AG09319 (cell line): Measurements from ENCODE around the gene CAMK2A.

Experiments used
- DNase-seq: peaks from one replicate; pipeline ENCODE4 v3.0.0-alpha.2; 2010; ENCODE audit warnings: low read depth; ENCODE audit errors: extremely low read depth
- CTCF ChIP-seq: IDR thresholded peaks from 2 replicates; pipeline ENCODE4 v1.5.1; 2011; ENCODE audit warnings: low read depth, mild to moderate bottlenecking, inconsistent platforms, low read length, moderate library complexity

CAMK2A gene

GRCh38 chr5:150245808-150246207 is 43.8 kb downstream of the CAMK2A start:
- TF ChIP-seq CTCF: no peak
- no peak for DNase-seq

- no peak for TF ChIP-seq CTCF
- no peak for DNase-seq
These were observed 44.3 kb downstream of the CAMK2A start for GRCh38 chr5:150245111-150245789.

DNA sequence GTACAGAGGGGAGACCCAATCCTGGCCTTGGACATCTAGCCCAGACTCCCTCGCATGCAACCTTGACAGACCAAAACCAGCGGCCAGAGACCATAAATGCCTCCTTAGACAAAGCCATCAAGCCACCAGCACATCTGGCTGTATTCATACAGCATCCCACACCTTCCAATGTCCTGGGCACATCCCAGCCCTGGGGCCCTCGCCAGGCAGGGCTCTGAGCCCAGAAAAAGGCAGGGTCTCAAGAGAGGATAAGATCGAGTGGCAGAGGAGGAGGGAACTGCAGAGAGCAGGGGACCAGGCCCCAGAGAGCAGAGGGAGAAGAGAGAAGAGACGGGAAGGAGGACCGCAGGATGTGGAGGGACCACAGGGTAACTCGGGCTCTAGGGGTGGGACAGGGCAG is 45.4 kb downstream of the CAMK2A start:
- no peak for TF ChIP-seq CTCF
- DNase-seq: no peak

DNA sequence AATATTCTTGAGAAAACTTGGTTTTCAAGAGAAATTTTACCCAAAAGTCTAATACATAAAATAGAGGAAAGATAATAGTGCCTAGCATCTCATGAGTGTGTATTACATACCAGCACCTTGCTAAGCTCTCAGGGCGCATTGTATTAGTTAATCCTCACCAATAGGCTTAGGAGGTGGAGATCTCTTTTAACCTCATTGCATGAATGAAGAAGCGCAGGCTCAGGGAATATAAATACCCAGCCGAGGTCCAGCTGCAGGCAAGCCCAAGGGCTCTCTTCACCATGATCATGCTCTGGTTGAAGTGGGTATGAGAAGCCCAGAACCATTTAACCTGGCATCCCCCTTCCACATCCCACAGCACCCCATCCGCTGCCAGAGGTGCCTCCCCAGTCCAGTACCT is 46.0 kb downstream of the CAMK2A start:
- no peak for DNase-seq
- TF ChIP-seq CTCF: no peak

- no peak for DNase-seq
- no peak for TF ChIP-seq CTCF
These were observed 47.2 kb downstream of the CAMK2A start for GRCh38 chr5:150242251-150242894.

DNA sequence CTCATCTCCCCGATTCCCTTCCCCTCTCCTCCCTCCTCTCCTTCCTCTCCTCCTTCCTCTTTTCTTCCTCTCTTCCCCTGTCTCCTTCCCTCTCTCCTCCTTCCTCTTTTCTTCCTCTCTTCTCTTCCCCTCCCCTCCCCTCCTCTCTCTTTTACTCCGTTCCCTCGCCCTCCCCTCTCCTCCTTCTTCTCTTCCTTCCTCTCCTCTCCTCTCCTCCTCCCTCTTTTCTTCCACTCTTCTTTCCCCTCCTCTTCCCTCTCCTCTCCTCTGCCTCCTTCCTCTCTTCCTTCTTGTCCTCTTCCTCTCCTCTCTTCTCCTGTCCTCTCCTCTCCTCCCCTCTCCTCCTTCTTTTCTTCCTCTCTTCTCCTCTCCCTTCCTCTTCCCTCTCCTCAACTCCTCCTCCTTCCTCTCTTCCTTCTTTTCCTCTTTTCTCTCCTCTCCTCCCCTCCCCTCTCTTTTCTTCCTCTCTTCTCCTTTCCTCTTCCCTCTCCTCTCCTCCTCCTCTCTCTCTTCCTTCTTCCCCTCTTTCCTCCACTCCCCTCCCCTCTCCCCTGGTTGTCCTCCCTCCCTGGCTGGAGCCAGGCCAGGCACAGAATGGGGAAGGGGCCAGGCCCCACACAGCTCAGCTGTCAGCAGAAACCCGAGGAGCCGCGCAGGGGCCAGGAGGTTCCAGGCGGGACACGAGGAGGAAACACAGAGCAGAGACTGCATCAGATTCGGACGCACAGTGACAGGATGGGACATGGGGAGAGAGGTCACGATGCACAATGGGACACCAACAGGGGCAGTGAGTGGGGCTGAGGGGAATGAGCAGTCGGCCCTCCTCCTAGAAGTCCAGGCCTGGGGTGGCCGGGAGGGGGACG is 48.0 kb downstream of the CAMK2A start:
- no peak for TF ChIP-seq CTCF
- no peak for DNase-seq

DNA sequence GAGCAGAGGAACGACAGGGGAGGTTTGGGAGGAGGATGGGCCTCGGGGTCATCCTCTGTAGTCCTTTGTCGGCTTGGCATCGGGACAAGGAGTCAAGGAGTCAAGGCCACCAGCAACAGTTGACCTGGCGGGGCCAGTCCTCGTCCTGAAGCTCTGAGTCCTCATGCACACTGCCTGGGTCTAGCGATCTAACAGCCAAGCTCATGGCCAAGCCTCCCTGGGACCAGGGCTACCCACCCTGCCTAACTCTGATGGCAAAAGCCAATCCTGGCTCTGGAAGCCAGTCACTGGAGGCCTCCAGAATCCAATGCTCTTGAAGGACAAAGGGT is 49.8 kb downstream of the CAMK2A start:
- TF ChIP-seq CTCF: no peak
- DNase-seq: no peak
